Prostate gland (tissue), 2 donors: ENCODE results near the gene CEP70.

Experiments used
- CTCF ChIP-seq, 4 experiments: fragments of 200-600 bp in 2 of 4; fragments of 450-650 bp in 2 of 4; sonication (generic) in 2 of 4; IDR thresholded peaks; 1 replicate in 3 of 4; 2 replicates in 1 of 4; pipeline ENCODE4 v1.5.1; 2016 to 2019; ENCODE audit warnings: antibody characterized with exemption in 4 of 4, mild to moderate bottlenecking in 2 of 4, moderate library complexity in 2 of 4
- POLR2AphosphoS5 ChIP-seq: sonication (generic); formaldehyde crosslinking; IDR thresholded peaks from one replicate; pipeline ENCODE4 v1.6.1; 2017; ENCODE audit warnings: antibody characterized with exemption

- no peak for TF ChIP-seq CTCF (IDR thresholded peaks at IDR 0.05)
- no peak for TF ChIP-seq POLR2AphosphoS5
Observed at GRCh38 chr3:138474163-138474562, 119.9 kb downstream of the CEP70 start.
